ENCODE results near the gene DDIT4L. TPM values are rescaled to one million over a fixed set of nuclear protein-coding genes. Genes with fewer than 3 reads are reported as not detected.
A peak's percentile ranks its signal among the peaks of the same experiment; 100 is the strongest.
"Not testable (repeated sequence)": the region's sequence is repeated elsewhere in the genome, so short reads cannot be mapped to it uniquely, and the experiment has no call there.

The DDIT4L gene
- total RNA-seq, 1 donor from 2014 or later, result 4.3 TPM

- DNase-seq (ENCODE audit: low read depth), result no peak
- no peak for TF ChIP-seq CTCF (conservative IDR thresholded peaks at IDR 0.05; ENCODE audit: low read depth, low read length)
- no peak overlapping the region for H3K4me3 ChIP-seq (ENCODE audit: low read depth, low read length)
Measured at GRCh38 chr4:100206850-100207249, 16.6 kb upstream of the DDIT4L start.

GRCh38 chr4:100198061-100198460 is 7.8 kb upstream of the DDIT4L start:
- H3K4me3 ChIP-seq (ENCODE audit: low read depth, low read length), result no peak overlapping the region
- no peak for DNase-seq (ENCODE audit: low read depth)
- TF ChIP-seq CTCF (conservative IDR thresholded peaks at IDR 0.05; ENCODE audit: low read depth, low read length), result no peak

GRCh38 chr4:100196388-100197071 is 6.3 kb upstream of the DDIT4L start:
- not testable (repeated sequence) for H3K4me3 ChIP-seq (ENCODE audit: low read depth, low read length); DNase-seq (ENCODE audit: low read depth)

- DNase-seq (ENCODE audit: low read depth), result no peak
- H3K4me3 ChIP-seq (ENCODE audit: low read depth, low read length), result peak overlapping the region; percentile 81
- no peak for TF ChIP-seq CTCF (conservative IDR thresholded peaks at IDR 0.05; ENCODE audit: low read depth, low read length)
Measured at GRCh38 chr4:100190643-100191600, 654 bp upstream of the DDIT4L start.

GRCh38 chr4:100188829-100189228 is 1.4 kb downstream of the DDIT4L start:
- DNase-seq (ENCODE audit: low read depth), result no peak
- TF ChIP-seq CTCF (conservative IDR thresholded peaks at IDR 0.05; ENCODE audit: low read depth, low read length), result no peak
- peak overlapping the region; percentile 81 for H3K4me3 ChIP-seq (ENCODE audit: low read depth, low read length)

GRCh38 chr4:100187781-100188180 is 2.5 kb downstream of the DDIT4L start:
- TF ChIP-seq CTCF (conservative IDR thresholded peaks at IDR 0.05; ENCODE audit: low read depth, low read length), result no peak
- H3K4me3 ChIP-seq (ENCODE audit: low read depth, low read length), result peak overlapping the region; percentile 81
- no peak for DNase-seq (ENCODE audit: low read depth)

GRCh38 chr4:100184787-100185186 is 5.5 kb downstream of the DDIT4L start:
- no peak for DNase-seq (ENCODE audit: low read depth)
- TF ChIP-seq CTCF (conservative IDR thresholded peaks at IDR 0.05; ENCODE audit: low read depth, low read length), result no peak
- no peak overlapping the region for H3K4me3 ChIP-seq (ENCODE audit: low read depth, low read length)
